ENCODE data around the gene KLF17.

The KLF17 gene, protein sequence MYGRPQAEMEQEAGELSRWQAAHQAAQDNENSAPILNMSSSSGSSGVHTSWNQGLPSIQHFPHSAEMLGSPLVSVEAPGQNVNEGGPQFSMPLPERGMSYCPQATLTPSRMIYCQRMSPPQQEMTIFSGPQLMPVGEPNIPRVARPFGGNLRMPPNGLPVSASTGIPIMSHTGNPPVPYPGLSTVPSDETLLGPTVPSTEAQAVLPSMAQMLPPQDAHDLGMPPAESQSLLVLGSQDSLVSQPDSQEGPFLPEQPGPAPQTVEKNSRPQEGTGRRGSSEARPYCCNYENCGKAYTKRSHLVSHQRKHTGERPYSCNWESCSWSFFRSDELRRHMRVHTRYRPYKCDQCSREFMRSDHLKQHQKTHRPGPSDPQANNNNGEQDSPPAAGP

DNA sequence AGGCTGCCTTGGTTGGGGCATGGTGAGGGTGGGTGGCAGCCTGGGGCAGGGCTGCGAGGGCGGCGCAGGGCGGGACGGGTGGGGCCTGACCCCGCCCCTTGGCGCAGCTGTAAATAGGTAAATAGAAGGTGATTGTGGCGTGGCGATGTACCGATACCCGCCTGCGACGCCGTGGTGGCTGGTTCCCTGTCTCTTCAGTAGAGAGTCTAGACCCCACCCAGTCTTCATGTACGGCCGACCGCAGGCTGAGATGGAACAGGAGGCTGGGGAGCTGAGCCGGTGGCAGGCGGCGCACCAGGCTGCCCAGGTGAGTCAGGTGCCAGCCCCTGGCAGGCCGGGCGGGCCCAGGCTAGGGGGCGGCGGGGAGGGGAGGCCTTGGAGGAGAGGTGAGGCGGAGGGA, at the start of gene KLF17:
KLF17 (plus strand) TSS at position 140 of the 400 bp plus-strand sequence; CDS start at position 227, 87 bp downstream.
- DNase-seq, result no peak

DNA sequence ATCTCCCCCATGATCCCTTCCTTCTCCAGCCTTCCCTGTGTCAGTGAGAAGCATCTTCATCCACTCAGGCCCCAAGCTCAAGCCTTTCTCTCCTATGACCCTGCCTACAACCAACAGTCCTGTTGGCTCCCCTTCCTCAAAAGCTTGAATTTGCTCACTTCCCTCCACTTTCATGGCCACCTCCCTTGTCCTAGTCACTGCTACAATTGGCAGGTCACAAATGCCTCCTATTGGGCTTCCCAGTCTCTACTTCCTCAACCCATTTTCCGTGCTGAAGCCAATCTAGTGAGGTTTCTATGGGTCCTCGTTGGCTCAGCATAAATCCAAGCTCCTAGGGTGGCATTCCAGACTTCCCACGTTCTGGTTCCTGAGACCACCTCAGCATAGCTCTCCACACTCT, 47.2 kb upstream of the KLF17 start:
- no peak for DNase-seq

DNA sequence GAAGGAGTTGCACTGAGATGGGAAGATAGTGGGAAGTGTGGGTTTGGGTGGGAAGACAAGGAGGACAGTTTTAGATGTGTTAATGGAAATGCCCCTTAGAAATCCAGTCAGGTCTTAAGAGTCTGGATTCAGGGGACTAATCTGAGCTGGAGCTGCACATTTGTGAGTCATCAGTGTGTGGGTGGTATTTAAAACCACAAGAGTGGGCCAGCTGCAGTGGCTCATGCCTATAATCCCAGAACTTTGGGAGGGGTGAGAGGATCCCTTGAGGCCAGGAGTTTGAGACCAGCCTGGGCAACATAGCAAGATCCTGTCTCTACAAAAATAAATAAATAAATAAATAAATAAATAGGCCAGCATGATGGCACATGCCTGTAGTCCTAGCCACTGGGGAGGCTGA, 46.4 kb upstream of the KLF17 start:
- no peak for DNase-seq

DNA sequence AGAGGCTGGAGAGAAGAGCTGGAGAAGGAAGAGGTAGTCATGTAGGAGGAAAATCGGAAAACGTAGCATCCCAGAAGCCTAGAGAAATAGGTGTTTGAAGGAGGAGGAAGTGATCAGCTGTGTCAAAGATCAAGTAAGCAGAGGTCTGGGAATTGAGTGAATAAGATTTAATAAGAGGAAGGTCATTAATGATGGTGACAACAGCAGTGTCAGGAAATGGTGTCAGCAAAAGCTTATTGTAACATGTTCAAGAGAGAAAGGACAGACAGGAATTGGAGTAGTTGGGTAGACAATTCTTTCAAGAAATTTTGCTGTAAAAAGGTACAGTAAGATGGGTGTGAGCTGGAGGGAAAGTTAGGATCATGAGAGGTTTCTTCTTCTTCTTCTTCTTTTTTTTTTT, 45.8 kb upstream of the KLF17 start:
- DNase-seq, result no peak

DNA sequence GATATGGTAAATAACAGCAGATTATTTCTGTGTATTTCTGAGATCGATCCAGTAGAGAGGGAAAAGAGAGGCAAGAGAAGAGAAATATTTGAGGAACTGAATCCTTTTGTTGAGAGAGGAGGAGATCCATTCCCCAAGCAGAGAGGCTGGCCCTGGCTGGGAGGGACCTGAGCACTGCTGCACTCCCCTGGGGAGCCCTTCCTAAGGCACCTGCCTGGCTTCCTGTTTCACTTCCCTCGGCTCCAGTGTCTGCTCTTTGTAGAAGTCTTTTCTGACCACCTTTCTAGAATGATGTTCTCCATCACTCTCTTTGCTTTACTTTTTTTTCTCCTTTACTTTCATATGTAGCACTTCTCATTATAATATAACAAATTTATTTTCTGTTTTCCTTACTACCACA, 45.1 kb upstream of the KLF17 start:
- DNase-seq, result no peak

DNA sequence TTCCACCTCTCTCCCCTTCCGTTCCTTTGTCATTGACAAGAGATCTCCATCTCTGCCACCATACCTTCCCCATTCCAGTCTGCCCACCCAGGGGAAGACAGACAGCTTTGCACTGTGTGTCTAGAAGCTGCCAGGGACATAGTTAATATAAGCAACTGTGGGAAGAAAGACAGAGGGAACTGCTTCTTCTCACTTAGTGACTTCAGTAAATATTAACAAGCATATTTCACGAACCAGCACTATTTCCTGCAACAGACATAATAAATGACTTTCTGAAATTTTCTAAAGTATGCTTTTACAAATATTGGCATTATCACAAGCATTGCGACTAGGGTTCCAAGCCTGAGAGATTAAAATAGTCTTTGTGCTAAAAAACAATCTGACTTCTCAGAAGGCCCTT, 44.2 kb upstream of the KLF17 start:
- DNase-seq, result no peak

DNA sequence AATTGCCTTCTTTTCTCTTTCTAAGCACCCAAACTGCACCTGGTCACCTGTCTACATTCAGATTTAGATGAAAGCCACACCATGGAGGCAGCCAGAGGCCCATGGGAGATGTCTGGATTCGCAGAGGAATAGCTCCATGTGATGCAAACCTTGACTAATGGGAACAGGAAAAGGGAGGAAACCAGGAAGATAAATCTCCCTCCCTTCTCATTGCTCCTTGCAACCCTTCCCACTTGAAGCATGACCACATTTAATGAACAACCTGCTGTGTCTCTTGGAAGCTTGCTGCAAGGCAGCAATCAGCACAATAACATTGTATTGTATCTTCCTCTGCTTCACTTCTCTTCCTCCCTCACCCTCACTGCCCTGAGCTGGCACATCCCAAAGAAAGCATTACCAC, 42.6 kb upstream of the KLF17 start:
- no peak for DNase-seq

DNA sequence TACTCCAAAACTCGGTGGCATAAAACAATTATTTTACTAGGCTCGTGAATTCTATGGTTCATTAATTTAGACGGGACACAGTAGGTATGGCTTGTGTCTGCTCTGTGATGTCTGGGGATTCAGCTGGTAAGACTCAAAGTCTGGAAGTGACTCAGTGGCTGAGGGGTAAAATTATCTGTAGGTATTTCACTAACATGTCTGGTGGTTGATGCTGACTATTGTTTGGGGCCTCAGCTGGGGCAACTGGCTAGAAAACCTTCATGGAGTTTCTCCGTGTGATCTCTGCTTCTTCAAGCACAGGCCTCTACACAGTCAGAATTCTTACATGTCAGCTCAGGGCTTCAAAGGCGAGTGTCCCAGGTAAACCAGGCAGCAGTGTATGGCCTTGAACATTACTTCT, 41.2 kb upstream of the KLF17 start:
- DNase-seq, result no peak

DNA sequence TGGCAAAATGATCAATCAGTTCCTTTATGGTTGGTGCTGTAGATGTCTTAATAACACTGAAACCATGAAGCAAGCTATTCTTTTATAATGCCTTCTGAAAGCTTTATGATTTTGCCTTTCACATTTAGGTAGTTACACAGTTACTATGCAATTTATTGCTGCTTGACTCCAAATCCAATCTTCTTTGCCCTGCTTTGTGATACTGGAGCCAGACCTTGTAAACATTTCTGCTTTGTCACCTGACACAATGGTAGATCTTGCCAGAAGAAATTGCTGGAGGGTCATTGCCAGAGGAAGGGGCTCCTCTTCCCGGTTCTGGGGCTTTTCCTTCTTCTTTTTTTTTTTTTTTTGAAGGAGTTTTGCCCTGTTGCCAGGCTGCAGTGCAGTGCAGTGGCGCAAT, 40.5 kb upstream of the KLF17 start:
- no peak for DNase-seq

DNA sequence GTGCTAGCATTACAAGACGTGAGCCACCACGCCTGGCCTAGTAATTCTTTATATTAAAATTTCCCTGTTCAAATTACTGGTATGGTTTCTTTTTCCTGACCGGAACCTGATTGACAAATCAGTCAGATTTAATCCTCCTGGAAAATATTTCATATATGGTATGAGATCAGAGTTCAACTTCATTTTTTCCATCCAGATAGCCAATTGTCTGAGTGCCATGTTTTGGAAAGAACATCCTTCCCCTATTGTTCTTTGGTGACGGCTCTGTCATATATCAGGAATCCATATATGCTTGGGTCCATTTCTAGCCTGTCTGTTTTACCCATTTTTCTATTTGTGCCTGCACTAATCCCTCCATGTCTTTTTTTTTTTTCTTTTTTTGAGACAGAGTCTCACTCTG, 39.1 kb upstream of the KLF17 start:
- no peak for DNase-seq

DNA sequence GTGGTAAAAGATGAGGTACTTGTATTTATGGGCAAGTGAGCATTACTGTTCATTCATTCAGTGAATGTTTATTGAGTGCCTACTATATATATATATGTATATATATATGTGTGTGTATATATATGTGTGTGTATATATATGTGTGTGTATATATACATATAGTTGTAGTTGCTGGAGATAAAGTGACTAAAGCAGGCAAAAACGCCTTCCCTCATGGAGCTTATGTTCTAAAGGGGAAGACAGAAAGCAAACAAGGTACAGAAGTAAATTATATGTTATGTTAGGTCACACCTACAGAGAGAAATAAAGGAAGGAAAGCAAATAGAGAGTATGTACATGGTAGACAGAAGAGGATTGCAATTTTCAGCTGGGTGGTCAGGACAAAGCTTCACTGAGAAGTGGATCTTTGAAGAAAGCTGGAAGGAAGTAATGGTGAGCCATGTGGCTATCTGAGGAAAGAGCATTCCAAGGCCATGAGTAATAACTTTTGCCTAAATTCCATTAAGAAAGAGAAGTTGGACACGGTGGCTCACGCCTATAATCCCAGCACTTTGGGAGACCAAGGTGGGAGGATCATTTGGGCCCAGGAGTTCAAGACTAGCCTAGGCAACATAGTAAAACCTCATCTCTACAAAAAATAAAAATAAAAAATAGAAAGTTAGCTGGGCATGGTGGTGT, 33.5 kb upstream of the KLF17 start:
- no peak for DNase-seq

DNA sequence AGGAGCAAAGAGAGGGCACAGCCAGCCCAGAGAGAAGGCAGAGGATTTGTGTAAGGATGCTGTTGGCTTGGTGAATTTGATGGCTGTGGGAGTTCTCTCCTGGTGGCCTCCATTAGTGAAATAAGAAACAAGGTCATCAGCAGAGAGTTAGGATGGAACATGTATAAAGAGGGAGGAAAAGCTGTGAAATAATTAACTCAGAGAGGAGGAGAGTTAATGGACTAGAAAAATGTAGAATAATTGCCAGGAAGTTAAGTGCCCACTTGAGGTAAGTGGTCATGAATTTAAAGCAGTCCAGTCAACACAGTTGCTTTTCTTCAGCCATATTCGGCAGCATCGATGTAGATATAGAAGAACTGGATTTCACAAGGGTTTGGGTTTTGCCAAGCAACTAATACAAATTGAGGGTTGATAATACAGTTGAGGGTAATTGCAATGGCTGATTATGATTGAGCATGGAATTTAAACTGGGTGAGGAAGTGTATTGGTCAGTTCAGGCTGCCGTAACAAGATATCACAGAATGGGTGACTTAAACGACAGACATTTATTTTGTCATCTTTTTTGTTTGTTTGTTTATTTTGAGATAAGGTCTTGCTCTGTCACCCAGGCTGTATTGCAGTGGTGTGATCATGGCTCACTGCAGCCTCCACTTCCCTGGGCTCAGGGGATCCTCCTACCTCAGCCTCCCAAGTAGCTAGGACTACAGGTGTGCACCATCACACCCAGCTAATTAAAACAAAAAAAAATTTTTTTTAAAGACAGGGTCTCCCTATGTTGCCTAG, 31.7 kb upstream of the KLF17 start:
- no peak for DNase-seq

DNA sequence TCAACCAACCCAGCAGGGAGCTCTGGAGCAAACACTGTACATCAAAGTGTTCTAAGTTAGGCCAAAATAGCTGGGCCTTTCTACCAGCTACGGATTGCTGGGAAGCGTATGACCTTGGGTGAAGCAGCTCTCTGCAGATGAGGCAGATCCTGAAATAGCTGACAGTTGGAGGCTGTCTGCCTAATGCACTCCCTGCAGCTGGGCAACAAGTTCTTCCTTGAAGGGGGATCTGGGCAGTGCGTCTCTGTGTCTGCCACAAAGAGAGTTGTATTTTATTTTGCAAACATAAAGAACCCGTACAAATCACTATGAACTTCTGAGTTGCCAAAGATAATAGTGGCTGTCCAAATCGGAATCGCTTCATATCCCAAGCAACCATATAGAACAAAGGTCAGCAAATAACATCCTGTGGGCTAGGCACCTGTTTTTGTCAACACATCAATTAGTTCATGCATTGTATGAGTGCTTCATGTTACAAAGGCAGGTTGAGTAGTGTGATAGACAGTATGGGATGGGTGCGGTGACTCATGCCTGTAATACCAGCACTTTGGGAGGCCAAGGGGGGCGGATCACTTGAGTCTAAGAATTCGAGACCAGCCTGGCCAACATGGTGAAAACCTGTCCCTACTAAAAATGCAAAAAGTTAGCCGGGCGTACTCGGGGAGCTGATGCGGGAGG, 29.1 kb upstream of the KLF17 start:
- no peak for DNase-seq

DNA sequence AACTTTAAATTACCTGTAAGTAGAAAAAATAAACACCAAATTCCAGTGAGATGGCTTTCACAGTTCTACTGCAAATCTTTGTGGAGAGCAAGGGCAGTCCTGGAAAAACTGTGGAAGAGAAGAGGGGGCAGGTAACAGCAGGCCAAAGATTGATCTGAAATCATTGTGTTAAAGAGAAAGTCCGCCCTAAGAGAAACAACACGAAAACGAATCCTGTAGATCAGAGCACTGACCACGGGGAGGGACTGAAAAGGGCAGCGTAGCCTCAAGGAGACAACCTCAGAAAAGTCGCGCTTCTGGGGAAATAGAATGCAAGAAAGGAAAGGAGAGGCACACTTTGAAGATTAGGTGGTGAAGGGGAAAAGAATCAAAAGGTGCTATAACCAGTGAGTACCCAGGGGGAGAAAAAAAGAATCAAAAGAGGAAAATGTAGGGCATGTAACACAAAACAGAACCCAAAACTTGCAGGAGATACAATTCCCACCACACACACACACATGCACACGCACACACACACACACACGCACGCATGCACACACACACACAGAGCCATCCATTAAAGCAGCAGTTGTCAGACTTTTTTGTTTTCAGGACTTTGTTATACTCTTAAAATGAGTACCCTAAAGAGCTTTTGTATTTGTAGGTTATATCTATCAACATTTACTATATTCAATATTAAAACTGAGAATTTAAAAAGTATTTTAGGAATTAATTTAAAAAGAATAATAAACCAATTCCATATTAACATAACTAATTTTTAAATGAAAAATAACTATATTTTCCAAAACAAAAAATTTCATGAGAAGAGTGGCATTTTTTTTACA, 28.0 kb upstream of the KLF17 start:
- no peak for DNase-seq

DNA sequence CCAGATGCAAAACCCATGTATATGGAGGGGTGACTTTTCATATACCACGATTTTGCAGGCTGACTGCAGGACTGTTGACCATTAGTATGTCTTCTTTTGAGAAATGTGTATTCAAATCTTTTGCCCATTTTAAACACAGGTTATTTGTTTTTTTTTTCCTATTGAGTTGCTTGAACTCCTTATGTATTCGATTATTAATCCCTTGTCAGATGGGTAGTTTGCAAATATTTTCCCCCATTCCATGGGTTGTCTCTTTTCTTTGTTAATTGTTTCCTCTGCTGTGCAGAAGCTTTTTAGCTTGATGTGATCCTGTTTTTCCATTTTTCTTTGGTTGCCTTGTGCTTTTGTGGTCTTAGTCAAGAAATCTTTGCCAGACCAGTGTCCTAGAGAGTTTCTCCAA, 24.6 kb upstream of the KLF17 start:
- no peak for DNase-seq

DNA sequence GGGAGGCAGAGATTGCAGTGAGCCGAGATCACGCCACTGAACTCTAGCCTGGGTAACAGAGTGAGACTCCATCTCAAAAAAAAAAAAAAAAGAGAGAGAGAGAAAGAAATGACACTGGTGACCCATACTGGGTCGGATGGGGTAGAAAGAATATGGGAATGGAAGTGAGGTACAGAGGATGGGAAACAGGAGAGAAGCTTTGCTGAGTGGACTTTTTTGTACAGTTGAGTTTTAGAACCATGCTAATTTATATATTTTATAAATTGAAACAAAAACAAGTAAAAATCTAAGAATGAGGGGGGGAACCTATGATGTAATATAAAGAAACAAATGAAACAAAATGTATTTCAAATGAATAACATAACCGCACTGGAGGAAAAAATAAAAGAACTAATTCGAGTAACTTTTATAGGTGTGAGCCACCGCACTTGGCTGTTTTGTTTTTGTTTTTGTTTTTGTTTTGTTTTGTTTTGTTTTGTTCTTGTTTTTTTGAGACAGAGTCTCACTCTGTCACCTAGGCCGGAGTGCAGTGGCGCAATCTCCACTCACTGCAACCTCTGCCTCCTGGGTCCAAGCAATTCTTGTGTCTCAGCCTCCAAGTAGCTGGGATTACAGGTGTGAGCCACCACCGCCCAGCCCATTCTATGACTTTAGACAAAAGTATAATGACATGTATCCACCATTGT, 18.3 kb upstream of the KLF17 start:
- no peak for DNase-seq

DNA sequence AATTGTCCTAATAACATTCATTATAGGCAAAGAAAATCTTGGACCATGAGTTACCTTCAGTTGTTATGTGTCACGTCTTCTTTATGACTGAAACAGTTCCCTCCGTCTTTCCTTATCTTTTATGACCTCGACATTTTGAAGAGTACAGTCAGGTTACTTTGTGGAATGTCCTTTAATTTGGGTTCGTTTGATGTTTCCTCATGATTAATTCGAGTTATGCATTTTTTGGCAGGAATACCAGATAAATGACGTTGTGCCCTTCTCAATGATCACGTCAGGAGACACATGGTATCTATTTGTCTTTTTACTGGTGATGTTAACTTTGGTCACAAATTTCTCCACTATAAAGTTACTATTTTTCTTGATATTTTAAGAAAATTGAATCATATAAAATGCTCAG, 17.3 kb upstream of the KLF17 start:
- DNase-seq, result no peak

DNA sequence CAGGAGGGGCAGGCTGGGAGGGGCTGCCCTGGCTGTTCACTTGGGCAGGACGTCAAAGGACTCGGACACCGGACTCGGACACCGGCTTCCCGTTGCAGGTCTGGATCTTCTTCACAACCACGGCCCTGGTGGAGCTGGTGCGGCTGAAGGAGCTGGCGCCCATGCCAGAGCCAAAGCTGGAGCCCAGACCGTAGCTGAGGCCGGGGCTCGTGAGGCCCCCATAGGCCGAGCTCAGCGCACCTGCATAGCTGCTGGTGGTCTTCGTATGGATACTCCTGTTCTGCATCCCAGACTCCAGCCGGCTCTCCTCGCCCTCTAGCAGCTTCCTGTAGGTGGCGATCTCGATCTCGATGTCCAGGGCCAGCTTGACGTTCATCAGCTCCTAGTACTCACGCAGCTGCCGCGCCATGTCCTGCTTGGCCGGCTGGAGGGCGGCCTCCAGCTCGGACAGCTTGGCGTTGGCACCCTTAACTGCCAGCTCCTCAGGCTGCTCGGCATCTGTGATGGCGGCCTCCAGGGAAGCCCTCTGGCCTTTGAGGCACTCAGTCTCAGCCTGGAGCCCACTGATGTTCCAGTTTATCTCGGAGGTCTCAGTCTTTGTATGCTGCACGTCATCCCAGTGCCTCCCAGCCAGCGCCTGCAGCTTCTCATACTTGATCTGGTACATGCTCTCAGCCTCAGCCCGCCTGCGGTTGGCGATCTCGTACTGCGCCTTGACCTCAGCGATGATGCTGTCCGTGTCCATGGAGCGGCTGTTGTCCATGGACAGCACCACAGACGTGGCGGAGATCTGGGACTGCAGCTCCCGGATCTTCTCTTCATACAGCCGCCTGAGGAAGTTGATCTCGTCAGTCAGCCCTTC, 15.1 kb upstream of the KLF17 start:
- no peak for DNase-seq

DNA sequence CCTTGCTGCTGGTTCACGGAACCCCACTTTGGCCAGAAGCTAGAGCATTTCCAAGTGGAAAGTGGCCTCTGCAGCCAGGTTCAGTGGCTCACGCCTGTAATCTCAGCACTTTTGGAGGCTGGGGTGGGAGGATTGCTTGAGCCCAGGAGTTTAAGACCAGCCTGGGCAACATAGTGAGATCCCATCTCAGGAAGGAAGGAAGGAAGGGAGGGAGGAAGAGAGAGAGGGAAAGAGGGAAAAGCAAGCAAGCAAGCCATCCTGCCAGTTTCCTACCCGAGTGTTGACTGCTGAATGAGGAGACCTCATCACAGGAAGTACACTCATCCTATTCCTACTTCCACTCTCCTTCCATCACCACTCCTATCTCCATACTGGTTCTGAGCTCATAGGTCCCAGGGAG, 12.8 kb upstream of the KLF17 start:
- DNase-seq, result no peak

DNA sequence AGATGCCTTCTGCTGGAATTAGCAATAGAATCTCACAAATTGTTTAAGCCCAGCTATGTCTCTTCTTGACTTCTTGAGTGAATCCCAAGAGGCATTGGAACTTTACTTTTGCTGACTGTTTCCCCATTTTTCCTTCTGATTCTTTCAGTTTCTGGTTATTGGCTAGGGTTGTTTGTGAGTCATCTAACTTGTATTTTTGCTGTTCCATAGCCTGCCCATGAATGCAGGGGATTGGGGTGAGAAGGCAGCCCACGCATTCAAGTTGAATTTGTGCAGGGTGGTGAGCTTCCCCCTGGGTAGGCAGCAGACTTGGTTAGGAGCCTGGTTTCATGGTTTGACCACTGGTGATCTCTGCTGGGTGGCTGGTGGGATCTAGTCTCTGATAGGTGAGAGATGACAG, 10.4 kb upstream of the KLF17 start:
- no peak for DNase-seq

DNA sequence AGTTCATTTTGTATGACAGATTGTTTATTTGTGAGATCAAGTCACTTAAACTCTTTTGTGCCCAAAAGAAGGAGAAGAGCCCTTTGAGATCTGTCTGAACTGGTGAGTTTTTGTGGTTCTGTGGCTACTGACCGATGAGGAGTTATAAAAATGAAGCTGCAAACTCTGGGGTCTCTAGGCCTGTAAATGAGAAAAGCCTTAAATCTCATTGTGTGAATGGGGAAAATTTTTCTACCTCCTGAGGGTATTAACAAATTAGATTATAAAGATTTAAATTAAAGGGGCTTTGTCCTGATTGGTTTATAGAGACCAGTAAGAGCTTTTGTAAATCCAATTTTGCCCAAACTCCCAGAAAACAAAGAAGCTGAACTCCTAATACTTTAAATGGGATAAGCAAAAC, 9.7 kb upstream of the KLF17 start:
- no peak for DNase-seq
